Uterus (tissue), 4 donors: ENCODE results near the gene TNPO3. TPM values are rescaled to one million over a fixed set of nuclear protein-coding genes. Genes with fewer than 3 reads are reported as not detected.
"Not testable (repeated sequence)": the region's sequence is repeated elsewhere in the genome, so short reads cannot be mapped to it uniquely, and the experiment has no call there.

Experiments
- DNase-seq, 2 donors: peaks; one replicate each; pipeline ENCODE4 v3.0.0-alpha.2; 2019 to 2020
- H3K27ac ChIP-seq, 2 donors: fragments of 200-600 bp; sonication (generic); 1 replicate in 1 of 2; 2 replicates in 1 of 2; pipeline ENCODE4 v1.5.1; 2016 to 2018
- H3K27me3 ChIP-seq, 2 donors: fragments of 200-600 bp; sonication (generic); one replicate each; pipeline ENCODE4 v1.5.1; 2018 to 2019; ENCODE audit warnings: control low read depth in 1 of 2
- H3K36me3 ChIP-seq, 2 donors: fragments of 200-600 bp; sonication (generic); one replicate each; pipeline ENCODE4 v1.5.1; 2019; ENCODE audit warnings: control low read depth in 1 of 2
- H3K4me1 ChIP-seq, 2 donors: fragments of 200-600 bp; sonication (generic); one replicate each; pipeline ENCODE4 v1.5.1; 2018 to 2019; ENCODE audit warnings: control low read depth in 1 of 2
- H3K4me3 ChIP-seq, 2 donors: fragments of 200-600 bp; sonication (generic); 1 replicate in 1 of 2; 2 replicates in 1 of 2; pipeline ENCODE4 v1.5.1; 2018 to 2019; ENCODE audit warnings: mild to moderate bottlenecking in 1 of 2
- H3K9me3 ChIP-seq, 2 donors: fragments of 200-600 bp; sonication (generic); one replicate each; pipeline ENCODE4 v1.5.1; 2019; ENCODE audit warnings: control low read depth in 1 of 2
- POLR2A ChIP-seq, 2 donors: fragments of 450-650 bp; IDR thresholded peaks; one replicate each; pipeline ENCODE4 v1.6.1; 2016; ENCODE audit warnings: antibody characterized with exemption in 2 of 2, mild to moderate bottlenecking in 1 of 2, moderate library complexity in 1 of 2
- intact Hi-C: fragments of 100-400 bp; cut with DNase I; formaldehyde crosslinking; loops from one replicate; pipeline ENCODE4 v1.15.1; 2023; ENCODE audit warnings: low total_unique reads
- total RNA-seq, 4 donors: library from RNA; depleted of rRNA in 3 of 4; stranded (reverse); fragments of >200 nt in 3 of 4; gene quantifications; one replicate each; pipeline versions ENCODE4 v1.1.0 to v1.2.4, GENCODE V29; 2014 to 2023
- TF ChIP-seq, protein P1 (sequence below), 4 experiments: fragments of 200-600 bp in 2 of 4; fragments of 450-650 bp in 2 of 4; sonication (generic) in 2 of 4; IDR thresholded peaks; one replicate each; pipeline ENCODE4 v1.5.1; 2016 to 2019; ENCODE audit warnings: antibody characterized with exemption in 4 of 4, mild to moderate bottlenecking in 2 of 4, moderate library complexity in 1 of 4
- donor health status: DM: yes; HTN: yes; CAD: no.

Gene TNPO3
- total RNA-seq, 4 donors from 2014 or later: 14.6 to 57.9 (median 31.9) TPM

DNA sequence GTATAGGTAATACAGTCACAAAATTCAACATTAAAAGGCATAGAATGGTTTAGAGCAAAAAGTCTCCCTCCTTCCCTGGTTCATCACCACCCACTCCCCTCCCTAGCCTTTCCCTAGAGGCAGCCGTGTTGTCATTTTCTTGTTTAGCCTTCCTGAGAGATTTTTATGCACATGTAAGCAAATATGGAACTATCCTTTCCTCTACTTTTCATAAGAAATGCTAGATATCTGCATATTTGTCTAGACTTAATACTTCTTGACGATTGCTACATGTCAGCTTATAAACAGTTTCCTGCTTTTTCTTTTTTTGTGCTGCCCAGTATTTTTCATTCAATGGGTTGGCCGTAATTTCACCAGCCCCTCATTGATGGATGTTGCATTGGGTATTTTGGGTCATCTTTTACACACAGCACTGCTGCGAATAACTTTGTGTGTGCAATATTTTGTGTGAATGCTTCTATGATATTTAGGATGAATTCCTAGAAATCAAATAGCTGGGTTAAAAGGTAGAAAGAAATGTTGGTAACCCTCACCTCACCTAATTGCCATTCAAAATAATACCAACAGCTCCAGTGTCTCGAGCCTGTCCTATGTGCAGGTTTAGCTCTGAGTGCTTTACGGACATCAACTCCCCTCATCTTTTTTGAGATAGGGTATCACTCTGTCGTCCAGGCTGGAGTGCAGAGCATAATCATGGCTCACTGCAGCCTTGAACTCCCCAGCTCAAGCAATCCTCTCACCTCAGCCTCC lies 110.2 kb downstream of the TNPO3 start:
- H3K4me3 ChIP-seq: no peak overlapping the region
- intact Hi-C loops: no loop called here

GRCh38 chr7:128943251-128943650 lies 111.7 kb downstream of the TNPO3 start:
- intact Hi-C loops, DNase-seq, H3K4me1 ChIP-seq, H3K27ac ChIP-seq, H3K36me3 ChIP-seq, H3K27me3 ChIP-seq, H3K9me3 ChIP-seq, H3K4me3 ChIP-seq: not testable (repeated sequence)

More for the DNA sequence above, 110.2 kb downstream of the TNPO3 start:
- Histone ChIP-seq H3K9me3 (no peaks in the 10 kb centered on the region), H3K4me1 (no peaks in the 10 kb centered on the region), H3K27me3 (no peaks in the 10 kb centered on the region), H3K36me3 (no peaks in the 10 kb centered on the region), H3K27ac (no peak overlapping the region)
- TF ChIP-seq, protein P1, sequence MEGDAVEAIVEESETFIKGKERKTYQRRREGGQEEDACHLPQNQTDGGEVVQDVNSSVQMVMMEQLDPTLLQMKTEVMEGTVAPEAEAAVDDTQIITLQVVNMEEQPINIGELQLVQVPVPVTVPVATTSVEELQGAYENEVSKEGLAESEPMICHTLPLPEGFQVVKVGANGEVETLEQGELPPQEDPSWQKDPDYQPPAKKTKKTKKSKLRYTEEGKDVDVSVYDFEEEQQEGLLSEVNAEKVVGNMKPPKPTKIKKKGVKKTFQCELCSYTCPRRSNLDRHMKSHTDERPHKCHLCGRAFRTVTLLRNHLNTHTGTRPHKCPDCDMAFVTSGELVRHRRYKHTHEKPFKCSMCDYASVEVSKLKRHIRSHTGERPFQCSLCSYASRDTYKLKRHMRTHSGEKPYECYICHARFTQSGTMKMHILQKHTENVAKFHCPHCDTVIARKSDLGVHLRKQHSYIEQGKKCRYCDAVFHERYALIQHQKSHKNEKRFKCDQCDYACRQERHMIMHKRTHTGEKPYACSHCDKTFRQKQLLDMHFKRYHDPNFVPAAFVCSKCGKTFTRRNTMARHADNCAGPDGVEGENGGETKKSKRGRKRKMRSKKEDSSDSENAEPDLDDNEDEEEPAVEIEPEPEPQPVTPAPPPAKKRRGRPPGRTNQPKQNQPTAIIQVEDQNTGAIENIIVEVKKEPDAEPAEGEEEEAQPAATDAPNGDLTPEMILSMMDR (IDR thresholded peaks at IDR 0.05): no peak
- TF ChIP-seq POLR2A (IDR thresholded peaks at IDR 0.05): no peak
- DNase-seq: no peak

DNA sequence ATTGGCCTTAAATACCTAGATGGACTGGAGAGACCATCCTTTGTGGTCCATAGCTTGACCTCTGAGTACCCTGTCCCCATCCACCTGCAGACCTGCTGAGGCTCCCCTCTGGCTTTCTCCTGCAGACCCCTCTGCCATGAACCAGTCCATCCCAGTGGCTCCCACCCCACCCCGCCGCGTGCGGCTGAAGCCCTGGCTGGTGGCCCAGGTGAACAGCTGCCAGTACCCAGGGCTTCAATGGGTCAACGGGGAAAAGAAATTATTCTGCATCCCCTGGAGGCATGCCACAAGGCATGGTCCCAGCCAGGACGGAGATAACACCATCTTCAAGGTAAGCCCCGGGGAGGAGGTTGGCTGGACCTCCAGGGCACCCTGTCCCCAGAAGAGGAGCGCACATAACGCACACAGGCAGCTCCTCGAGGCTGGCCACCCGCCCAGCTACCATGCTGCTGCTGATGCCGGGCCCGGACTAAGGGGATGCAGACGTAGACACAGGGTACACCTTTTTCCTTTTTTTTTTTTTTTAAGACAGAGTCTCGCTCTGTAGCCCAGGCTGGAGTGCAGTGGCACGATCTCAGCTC lies 112.9 kb downstream of the TNPO3 start:
- H3K4me1 ChIP-seq: peaks cover 0 to 11% of the 10 kb centered on the region in 2 donors
- no peaks in the 10 kb centered on the region for H3K27me3 ChIP-seq
- H3K4me3 ChIP-seq: no peak overlapping the region
- H3K9me3 ChIP-seq: no peaks in the 10 kb centered on the region
- no peak overlapping the region for H3K27ac ChIP-seq
- DNase-seq: no peak
- intact Hi-C loops: no loop called here
- TF ChIP-seq, protein P1 (IDR thresholded peaks at IDR 0.05): no peak
- no peak for TF ChIP-seq POLR2A (IDR thresholded peaks at IDR 0.05)
- H3K36me3 ChIP-seq: no peaks in the 10 kb centered on the region

DNA sequence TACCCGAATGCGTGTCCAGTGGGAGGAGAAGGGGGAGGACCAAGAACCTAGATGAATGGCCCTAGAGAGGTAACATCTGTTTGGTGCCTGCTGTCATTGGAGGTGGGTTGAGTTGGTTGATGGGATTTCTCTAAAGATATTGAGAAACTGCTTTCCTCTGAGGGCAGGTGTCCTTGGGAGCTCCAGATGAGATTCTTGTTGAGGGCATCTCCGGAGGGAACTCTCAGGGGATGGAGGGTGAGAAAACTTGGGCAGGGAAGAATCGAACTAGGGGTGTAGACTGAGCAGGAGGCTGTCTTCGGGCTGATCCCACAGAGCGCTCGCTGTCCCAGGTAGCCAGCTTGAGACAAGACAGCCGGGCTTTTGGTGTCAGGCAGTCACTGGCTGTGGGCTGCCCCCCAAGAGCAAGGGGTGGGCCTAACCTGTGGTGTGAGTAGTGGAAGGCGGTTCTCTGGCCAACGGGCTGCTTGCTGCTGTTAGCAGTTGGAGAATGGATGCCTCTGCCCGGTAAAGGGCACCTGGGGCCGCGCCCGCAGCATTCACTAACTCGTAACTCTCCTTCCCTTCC lies 113.5 kb downstream of the TNPO3 start:
- Histone ChIP-seq H3K9me3 (no peaks in the 10 kb centered on the region), H3K27me3 (no peaks in the 10 kb centered on the region), H3K4me3 (no peak overlapping the region), H3K4me1 (peaks cover 0 to 11% of the 10 kb centered on the region in 2 donors), H3K36me3 (no peaks in the 10 kb centered on the region), H3K27ac (no peak overlapping the region)
- intact Hi-C loops: no loop called here
- no peak for DNase-seq
- TF ChIP-seq POLR2A (IDR thresholded peaks at IDR 0.05): no peak
- TF ChIP-seq, protein P1 (IDR thresholded peaks at IDR 0.05): no peak

DNA sequence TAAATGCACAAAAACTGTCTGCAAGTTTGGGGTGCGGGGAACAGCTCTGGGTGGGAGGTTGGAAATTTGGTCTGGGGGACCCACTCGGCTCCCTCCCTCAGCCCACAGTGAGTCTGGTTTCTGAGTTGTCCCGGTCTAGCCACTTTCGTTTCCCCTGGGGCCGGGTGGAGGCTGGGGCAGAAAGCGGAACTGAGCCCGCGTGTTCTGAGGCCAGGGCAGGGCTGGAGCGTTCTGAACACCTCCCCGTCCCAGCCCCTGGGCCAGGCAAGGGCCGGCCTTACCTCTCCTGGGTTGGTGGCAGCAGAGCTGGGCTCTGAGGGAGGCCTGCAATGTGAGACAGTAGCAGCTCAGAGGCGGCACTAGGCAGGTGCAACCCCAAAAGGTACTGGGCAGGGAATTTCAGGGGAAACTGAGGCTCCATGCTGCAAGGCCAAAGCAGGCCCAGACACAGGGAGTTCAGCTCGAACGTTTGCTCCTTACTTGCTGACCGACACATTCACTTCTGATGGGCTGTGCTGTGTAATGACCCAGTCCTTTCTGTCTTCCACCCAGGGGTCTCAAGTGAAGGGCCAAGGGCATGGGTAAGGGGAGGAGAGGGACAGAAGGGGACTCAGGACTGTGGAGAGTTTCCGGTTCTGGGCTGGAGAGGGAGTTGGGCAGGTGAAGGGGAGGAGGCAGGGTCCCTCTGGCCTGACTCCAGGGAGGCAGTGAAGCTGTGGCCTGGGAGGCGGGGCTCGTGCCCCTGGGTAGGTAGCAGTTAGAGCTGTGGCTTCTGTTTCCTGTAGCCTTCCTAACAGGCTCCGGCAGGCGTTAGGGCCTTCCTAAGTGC lies 114.2 kb downstream of the TNPO3 start:
- DNase-seq: no peak
- Histone ChIP-seq H3K36me3 (no peaks in the 10 kb centered on the region), H3K4me1 (peaks cover 0 to 11% of the 10 kb centered on the region in 2 donors), H3K9me3 (no peaks in the 10 kb centered on the region), H3K4me3 (no peak overlapping the region), H3K27ac (no peak overlapping the region), H3K27me3 (no peaks in the 10 kb centered on the region)
- intact Hi-C loops: no loop called here
- TF ChIP-seq POLR2A (IDR thresholded peaks at IDR 0.05): no peak
- TF ChIP-seq, protein P1 (IDR thresholded peaks at IDR 0.05): no peak
